LNCaP clone FGC (cell line): ENCODE results near the gene DUSP22.

Experiments used
- DNase-seq: peaks from one replicate; pipeline ENCODE4 v3.0.0-alpha.2; 2011; ENCODE audit warnings: low read depth
- H3K4me3 ChIP-seq: 2 replicates; pipeline ENCODE4 v1.5.1; 2011; ENCODE audit warnings: mild to moderate bottlenecking, low read depth, low read length, control low read depth
- CTCF ChIP-seq: IDR thresholded peaks from 2 replicates; pipeline ENCODE4 v1.5.1; 2012; ENCODE audit warnings: mild to moderate bottlenecking; ENCODE audit not compliant: control insufficient read depth, insufficient read depth; ENCODE audit errors: extremely low read depth

DUSP22 gene

GRCh38 chr6:390914-391558, 98.7 kb downstream of the DUSP22 start:
- TF ChIP-seq CTCF: no peak
- no peak overlapping the region for H3K4me3 ChIP-seq

DNA sequence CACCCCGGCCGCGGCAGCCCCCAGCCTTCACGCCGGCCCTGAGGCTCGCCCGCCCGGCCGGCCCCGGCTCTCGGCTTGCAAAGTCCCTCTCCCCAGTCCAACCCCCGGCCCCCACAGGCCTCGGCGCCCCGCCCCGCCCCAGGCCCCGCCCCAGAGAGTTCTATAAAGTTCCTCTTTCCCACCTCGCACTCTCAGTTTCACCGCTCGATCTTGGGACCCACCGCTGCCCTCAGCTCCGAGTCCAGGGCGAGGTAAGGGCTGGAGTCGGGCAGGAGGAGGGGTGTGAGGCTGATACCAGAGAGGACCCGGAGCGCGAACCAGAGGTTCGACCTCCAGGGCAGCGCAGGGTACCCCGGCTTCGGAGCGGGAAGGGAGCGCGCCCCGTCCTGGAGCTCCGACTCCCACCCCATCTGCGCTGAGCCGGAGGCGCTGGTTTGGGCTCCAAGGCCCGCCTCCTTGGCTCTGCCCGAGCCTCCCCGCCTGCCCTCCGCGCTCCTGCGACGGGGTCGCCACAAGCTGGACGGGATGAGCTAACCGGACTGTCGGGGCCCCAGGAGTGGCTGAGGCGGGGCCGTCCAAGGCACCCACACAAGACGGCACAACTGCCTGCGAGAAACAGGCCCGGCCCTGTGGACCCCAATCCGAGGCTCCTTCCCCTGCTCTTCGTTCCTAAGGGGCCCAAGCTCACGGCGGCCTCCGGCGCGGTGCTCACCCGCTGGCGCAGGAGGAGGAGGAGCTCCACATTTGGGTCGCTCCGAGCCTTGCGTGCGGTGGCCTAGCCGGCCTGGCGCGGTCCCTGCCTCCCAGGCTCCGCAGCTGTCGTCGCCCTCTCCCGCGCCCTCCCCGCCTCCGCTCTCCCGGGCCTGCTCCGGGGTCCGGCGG, 99.5 kb downstream of the DUSP22 start, which contains the start of gene IRF4:
IRF4 (plus strand) TSS at position 194 of the 882 bp plus-strand sequence. CDS start 1,401 bp downstream, outside the sequence.
- H3K4me3 ChIP-seq: no peak within 1 kb of the TSS
- DNase-seq: no peak
- no peak for TF ChIP-seq CTCF

More at GRCh38 chr6:390914-391558, 98.7 kb downstream of the DUSP22 start:
- no peak for DNase-seq

- no peak overlapping the region for H3K4me3 ChIP-seq
- TF ChIP-seq CTCF: no peak
- no peak for DNase-seq
Measured at GRCh38 chr6:392441-393390, 100.4 kb downstream of the DUSP22 start.

- no peak for TF ChIP-seq CTCF
Measured at GRCh38 chr6:393391-394221, 101.3 kb downstream of the DUSP22 start.

GRCh38 chr6:394641-395289, 102.5 kb downstream of the DUSP22 start:
- no peak overlapping the region for H3K4me3 ChIP-seq
- DNase-seq: no peak
- TF ChIP-seq CTCF: no peak

More at GRCh38 chr6:393391-394221, 101.3 kb downstream of the DUSP22 start:
- H3K4me3 ChIP-seq: no peak overlapping the region
- no peak for DNase-seq
